HG03175 (cell line): ENCODE data around the gene WSB1.

ENCODE experiments used
- ATAC-seq: cut with Tn5 transposase; IDR thresholded peaks from one replicate; pipeline ENCODE4 v1.9.1; 2021; ENCODE audit warnings: mild to moderate bottlenecking, moderate library complexity; ENCODE audit not compliant: unreplicated experiment

The WSB1 gene

DNA sequence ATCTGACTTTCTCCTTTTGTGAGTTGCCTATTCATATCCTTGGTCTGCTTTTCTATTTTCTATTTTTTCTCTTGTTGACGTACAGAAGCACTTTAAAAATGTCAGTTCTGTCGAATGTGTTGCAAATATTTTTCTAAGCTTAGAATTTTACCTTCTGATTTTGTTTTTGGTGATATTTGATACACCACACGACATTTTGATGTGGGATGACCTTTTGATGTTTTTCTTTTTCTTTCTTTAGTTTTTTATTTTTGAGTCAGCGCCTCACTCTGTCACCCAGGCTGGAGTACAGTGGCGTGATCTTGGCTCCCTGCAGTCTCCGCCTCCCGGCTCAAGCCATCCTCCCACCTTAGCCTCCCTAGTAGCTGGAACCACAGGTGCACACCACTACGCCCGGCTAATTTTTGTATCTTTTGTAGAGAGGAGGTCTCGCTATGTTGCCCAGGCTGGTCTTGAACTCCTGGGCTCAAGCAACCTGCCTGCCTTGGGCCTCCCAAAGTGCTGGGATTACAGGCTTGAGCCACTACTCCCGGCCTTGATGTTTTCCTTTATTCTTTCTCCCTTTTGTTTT, 39.6 kb downstream of the WSB1 start:
- no peak for ATAC-seq

DNA sequence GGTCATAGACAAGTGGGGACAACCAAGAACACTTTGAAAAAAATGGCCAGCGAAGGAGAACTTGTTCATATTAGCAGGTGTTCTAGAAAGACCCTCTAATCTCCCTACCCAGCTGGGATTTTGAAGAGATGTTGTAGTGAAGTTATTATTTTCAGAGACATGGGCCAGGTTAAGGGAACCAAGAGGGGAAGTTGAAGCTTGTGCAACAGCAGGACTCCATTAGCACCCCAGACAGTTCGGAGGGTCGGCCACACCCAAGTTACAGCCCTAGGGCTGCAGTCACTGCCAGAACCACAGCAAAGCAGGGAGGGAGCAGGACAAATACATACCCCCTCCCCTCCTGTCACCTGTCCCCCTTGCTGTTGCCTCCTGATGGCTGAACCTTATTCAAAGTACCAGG, 42.3 kb downstream of the WSB1 start:
- ATAC-seq = no peak

DNA sequence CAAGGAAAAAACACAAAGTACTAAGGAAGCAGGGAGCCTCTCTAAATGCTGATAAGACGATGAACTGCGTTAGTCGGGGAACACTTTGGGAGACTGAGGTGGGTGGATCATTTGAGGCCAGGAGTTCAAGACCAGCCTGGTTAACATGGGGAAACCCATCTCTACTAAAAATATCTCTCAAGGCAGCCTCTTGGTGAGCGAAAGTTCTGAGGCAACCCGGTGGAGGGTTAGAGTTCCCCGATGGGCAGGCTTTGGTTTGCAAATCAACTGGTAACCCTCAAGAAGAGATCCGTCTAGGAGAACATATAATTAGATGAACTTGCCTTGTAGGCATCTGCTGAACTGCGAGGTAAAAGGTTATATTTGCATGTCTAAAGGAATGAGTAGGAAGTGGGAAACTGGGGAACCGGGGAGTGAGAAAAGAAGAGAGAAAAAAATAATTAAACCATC, 44.6 kb downstream of the WSB1 start:
- ATAC-seq = peak; percentile 54

DNA sequence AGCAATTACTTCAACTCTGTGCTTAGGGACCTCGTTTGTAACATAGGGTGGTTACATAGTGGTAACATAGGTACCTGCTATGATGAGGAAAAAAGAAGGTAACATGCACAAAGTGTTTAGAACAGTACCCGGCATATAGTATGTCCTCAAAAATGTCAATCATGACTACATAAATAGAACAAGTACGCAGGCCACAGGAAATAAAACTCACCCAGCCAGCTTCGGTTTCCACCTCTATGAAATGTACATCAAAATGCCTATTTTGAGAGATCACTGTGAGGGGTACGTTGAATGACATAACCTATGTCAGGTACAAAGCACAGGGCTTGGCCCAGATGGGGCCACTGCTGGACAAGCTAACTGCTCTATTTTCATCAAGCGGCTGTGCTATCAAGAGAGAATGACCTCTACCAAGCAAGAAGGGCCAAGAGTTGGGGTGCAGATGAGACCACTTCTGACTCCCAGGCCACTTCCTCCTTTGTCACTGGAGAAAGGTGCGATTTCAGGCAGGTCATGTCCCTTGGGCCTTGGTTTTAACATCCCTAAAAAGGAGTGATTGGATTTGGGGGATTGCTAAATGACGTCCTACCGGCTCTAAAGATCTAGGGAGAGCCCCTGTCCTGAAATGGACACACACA, 45.4 kb downstream of the WSB1 start:
- ATAC-seq = peak; percentile 49

DNA sequence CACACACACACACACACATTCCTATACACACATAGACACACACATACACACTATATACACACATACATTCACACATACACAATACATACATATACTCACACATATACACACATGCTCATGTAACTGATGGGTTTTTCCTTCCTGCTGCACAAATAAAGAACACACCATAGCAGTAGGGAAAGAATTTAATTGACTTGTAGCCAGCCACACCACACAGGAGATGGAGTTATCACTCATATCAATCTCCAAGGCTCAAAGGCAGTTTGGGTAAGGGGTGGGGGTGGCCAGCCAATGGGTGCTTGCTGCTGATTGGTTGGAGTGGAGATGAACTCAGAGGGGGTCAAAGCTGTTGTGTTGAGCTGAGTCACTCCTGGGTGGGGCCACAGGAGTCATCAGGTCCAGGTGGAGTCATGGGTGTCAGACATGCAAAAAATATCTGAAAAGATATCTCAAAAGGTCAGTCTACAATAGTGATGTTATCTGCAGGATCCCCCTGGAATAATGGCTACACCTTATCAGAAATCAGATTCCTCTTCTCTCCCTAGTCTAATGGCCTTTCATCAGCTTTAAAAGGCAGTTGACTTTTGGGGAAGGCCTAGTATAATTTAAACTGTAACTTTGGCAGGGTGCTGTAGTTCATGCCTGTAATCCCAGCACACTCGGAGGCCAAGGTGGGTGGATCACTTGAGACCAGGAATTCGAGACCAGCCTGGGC, 46.1 kb downstream of the WSB1 start:
- no peak for ATAC-seq

DNA sequence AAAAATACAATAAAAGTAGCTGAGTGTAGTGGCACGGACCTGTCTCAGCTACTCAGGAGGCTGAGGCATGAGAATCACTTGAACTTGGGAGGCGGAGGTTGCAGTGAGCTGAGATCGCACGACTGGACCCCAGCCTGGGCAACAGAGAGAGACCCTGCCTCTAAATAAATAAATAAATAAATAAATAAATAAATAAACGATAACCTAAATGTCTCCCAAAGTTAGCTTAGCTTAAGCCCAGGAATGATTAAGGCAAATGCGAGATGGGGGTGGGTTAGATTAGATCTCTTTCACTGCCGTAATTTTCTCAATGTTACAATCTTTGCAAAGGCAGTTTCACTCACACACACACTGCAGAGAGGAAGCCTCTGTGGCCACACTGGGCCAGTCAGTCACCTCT, 46.7 kb downstream of the WSB1 start:
- ATAC-seq = no peak

DNA sequence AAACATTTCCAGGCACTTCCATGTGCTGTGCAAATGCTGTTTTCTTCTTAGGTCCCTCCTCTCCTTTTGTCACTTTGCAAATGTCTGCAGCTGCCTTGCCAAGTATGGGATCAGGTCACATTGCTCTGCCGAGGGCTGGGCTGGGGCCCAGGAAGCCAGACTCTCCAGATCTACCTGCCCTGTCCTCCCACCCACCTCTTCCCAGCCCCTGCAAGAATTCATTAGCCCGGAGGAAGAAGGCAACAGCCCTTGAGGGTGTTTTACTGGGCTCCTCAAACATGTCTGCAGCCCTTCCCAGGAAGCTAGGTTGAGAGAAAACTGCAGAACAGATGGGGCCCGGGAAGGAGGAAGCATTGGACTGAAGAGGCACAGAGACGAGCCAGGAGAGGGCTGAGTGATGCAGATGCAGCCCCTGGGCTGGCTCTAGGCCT, 47.1 kb downstream of the WSB1 start:
- ATAC-seq = no peak

DNA sequence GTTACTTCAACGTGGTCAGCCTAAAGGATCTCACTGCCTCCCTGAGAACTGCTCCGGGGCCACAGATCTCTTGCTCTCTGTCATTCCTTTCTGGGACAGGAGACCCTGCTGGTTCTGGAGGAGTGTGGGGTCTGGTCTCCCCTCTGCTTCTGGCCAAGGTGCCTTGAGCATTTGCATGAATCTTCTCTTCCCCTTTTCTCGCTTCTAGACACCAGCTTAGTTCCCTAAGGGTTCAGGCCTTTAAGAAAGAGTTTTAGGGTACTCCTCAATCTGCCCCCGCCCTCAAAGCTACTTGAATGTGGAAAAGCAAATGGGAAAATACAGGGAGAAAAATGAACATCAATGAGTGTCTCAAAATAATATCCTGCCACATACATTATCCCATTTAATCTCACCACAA, 48.1 kb downstream of the WSB1 start:
- ATAC-seq = no peak

DNA sequence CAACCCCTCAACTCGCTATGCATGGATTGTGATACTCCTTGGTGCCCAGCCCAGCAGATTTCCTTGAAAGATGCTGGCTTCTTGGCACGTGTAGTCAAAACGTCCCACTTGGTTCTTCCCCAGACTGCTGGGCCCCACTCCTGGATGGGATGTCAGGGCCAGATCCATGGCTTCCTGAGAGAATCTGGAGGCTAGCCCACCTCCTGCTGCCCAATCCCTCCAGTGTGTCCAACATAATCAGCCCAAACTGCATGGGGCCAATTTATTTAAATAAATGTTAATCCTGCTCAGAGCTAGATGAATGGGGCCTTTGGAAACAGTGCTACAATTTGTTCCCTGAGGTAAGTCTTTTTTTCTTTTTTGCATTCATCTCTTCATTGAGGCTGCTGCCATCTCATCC, 49.4 kb downstream of the WSB1 start:
- no peak for ATAC-seq

DNA sequence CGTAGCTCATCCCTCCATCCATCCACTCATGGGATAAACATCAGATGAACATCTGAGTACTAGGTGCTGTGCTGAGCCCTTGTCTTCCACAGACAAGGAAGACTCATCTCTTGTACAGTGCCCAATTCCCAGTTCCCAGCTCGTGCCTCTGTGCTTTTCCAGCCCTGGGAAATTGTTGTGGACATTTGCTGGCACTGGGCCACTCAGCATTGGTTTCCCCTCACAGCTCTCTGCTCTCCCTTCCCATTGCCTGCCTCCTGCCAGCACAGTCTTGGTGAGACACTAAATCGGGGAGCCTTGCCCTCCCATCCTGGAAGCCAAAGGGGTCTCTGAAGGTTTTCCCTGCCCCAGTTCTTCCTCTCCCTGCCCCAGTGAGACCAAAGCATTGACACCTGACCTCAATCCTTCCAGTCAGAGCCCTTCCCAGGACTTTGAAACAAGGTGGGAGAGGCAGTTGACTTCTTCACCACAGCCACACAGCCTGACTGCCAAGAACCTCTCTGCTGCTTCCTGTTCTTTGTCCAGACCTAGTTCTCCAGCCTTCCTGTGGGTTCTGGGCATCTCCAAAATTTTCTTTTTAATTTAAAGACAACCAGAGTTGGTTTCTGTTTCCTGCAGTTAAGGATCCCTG, 50.2 kb downstream of the WSB1 start:
- ATAC-seq = no peak

DNA sequence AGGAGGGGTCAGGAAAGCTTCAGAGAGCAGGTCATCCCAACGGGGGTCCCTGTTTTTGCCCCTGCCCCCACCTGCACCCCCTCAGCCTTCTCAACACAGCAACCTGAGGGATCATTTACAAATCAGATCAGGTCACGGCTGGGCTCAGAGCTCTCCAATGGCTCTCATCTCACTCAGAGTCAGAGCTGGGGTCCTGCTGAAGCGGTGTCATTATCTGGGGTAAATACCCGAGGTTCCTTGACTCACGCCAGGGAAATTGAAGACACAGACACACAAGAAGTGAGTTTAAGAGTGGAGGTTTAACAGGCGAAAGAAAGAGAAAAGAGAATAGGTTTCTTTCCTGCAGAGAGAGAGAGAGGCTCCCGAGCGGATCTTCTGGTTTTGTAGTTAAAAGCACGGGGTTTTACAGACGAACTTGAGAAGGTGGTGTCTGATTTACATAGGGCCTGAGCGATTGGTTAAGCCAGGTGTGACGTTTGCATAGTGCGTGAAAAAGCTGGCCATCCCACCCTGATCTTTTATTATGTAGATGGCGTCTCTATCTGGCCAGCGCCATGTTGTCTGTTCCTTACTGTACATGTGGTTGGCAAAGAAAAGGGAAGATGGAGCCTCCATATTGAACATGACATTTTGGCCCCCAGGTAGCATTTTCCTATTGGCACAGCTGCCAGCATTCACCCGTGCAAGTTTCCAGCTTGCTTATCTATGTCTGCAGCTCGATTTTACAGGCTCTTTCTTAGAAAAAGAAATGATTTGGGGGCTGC, 51.4 kb downstream of the WSB1 start:
- no peak for ATAC-seq

DNA sequence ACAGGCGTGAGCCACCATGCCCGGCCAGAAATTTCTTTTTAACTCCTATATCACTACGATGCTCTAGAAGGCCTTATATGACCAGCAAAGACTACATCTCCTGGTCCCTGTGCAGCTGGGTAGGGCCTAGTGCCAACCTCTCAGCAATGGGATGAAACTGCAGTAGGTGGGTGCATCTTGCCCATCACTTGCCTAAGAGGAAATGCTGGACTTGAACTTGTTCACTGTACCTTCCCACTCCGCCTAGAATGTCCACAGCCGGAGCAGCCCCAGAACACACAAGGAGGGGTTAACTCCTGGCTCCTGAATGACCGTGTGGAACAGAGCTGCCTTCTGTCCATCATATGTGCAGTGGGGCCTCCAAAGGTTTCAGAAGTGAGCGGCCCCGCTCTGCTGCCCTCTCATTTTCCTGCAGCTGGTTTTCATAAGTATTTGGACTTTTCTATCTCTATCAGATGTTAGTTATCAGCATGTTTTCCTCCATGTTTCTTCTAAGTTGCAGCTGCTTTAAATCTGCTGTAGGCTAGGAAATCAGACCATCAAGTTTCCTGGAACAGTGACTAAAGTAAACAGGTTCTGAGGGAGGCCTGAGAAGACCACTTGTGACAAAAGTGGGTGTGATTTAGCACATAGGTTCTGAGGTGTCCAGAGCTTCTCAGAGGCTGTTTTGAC, 52.5 kb downstream of the WSB1 start:
- no peak for ATAC-seq

DNA sequence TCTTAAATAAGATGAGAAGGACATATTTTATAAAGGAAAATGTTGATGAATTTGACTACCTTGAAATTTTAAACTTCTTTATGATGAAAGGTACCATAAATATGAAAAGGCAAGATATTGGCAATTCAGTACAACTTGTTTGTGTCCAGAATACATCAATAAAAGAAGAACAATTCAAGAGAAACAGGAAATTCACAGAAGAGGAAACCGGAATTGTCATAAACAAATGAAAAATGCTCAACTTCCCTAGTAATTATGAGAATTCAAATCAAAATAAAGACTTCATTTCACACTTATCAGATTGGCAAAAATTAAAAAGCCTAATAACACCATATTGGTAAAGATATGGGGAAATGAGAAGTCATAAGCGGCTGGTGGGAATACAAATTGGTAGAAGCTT, 54.3 kb downstream of the WSB1 start:
- no peak for ATAC-seq

DNA sequence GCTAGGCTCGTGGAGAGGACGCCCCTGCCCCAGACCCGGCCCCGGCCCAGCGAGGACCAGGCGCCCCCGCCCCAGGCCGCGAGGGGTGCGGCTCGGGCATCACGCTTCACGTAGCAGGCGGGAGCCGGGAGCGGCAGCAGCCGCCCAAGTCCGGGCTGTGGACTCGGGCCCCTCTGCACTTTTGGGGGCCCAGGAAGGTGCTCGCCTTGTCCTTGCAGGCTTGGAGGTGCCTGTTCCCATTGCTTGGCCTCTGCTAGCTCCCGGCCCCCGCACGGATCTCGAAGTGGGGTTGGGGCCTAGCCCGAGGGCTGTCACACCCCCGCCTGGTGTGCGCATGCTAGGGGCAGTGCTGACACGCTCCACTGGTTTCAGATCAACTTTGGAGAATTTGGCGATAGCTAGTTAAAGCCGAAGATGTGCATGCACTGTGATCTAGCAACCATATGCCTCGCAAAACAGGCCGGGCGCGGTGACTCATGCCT, 55.7 kb downstream of the WSB1 start:
- no peak for ATAC-seq

DNA sequence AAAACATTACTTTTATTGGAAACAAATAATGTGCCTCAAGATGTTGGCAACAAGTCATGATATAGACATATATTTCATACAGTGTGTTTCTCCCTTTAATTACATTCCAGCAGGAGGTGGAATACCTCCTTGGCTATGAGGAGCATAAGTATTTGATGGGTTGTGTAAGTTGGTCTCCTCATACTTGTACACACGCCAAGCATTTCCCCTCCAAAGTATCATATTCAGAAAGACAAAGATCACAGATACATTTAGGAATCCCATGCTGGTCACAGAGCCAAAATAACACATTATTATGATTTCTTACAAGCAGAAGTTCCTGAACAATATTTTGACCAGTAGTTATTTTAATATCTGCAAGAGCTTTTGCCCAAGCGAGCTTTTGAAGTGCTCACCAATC, 57.8 kb downstream of the WSB1 start:
- no peak for ATAC-seq

DNA sequence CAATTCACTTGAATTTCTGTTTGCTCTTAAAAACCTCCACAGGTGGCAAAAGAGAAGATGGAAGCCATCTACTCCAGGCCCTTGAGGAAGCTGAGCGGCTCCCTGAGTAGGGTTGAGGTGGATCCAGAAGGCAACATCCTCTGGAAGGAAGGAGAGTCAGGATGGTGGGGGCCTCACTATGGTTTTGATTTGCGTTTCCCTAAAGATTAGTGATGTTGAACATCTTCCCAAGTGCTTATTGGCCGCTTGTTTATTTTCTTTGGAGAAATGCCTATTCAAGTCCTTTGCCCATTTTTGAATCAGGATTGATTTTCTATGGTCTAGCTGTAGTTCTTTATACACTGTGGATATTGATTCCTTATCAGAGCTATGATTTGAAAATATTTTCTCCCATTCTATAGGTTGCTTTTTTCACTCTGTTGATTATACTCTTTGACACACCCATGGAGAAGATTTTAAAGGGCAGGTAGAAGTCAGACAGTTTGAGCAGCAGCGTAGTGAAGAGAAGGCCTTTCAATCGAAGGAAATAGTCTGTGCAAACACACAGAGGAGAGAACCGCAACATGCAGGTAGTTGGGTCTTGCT, 58.6 kb downstream of the WSB1 start:
- ATAC-seq = no peak

DNA sequence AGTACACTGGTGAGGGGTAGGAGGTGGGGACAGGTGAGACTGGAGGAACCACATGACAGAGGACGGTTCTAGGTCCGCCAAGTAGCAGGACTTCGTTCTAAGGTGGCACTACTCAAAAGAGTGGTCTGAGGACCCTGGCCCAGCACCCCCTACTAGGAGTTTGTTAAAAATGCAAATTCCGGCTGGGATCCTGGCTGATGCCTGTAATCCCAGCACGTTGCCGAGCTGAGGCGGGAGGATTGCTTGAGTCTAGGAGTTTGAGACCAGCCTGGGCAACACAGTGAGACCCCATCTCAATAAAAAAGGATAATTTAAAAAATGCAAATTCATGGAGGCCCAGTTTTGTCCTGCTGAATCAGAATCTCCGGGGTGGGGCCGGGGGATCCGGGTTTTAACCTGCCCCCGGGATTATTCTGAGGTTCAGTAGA, 59.1 kb downstream of the WSB1 start:
- no peak for ATAC-seq

DNA sequence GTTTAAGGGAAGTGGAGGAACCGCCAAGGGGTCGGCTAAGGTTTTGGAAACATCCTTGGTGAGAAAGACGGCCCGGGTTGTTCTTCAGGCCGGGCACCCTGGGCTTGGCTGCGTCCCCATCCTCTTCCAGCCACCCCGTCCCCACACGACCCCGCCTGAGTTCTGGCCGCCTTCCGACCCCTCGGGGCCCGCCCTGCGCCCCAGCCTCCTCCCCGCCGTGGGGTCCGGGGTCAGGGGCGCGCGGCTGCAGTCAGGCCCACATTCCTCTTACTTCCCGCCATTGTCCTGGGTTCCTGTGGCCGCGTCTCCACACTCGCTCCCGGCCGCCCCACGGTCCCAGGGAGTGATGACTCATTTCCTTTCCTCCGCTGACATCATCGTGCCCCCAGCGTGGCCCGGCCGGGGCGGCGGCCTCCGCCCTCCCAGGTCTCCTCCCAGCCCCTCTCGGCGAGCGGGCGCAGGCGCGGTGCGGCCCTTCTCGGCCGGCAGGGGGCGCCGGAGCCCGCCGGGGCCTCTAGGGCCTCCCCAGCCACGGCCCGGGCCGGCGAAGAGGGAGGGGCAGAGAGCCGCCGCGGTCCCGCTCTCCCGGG, 59.6 kb downstream of the WSB1 start:
- ATAC-seq = peak; percentile 73

DNA sequence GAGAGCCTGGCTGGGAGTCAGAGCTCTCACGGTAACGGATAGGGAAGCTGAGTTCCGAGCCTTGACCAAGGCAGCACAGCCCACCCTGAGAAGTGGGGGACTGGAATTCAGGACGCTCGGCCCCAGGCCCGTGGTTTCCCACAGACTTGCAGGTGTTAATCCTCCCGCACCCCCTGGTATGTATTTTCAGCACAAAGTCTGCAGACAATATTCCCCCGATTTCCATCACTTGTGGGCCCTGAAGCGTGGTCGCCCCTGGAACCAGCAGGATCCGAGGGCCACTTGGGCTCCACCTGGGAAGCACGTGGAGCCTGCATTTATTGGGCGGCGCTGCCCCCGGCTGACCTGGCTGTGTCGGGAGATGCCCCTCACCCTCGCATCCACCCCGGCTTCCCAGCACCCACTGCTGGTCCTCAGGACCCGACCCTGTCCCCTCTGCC, 60.2 kb downstream of the WSB1 start:
- ATAC-seq = no peak
